BJ (cell line): ENCODE measurements around the gene KIAA1328. TPM values are rescaled to one million over a fixed set of nuclear protein-coding genes. Genes with fewer than 3 reads are reported as not detected.

ENCODE experiments used
- CTCF ChIA-PET: fragments of 350-600 bp; formaldehyde crosslinking; extraction: SDS; loops from one replicate; lab custom pipeline; 2021; ENCODE audit warnings: antibody characterized with exemption, inconsistent platforms; lab: Yijun Ruan, JAX
- POLR2A ChIA-PET: fragments of 300-600 bp; sonication (Branson Sonifier 250); formaldehyde crosslinking; extraction: SDS; loops from one replicate; lab custom pipeline; 2021; ENCODE audit warnings: antibody characterized with exemption; lab: Charles Lee
- DNase-seq: peaks from one replicate; pipeline ENCODE4 v3.0.0-alpha.2; 2011; ENCODE audit warnings: low read depth
- H3K27me3 ChIP-seq: 2 replicates; pipeline ENCODE4 v1.6.0; 2011; ENCODE audit warnings: low read length; ENCODE audit not compliant: control insufficient read depth, insufficient read depth
- H3K36me3 ChIP-seq: 2 replicates; pipeline ENCODE4 v1.5.1; 2011; ENCODE audit warnings: low read length; ENCODE audit not compliant: control insufficient read depth, insufficient read depth
- H3K4me3 ChIP-seq: 2 replicates; pipeline ENCODE4 v1.5.1; 2011; ENCODE audit warnings: low read depth, mild to moderate bottlenecking, control low read depth, low read length
- CTCF ChIP-seq: IDR thresholded peaks from 2 replicates; pipeline ENCODE4 v1.5.1; 2011; ENCODE audit warnings: low read depth, mild to moderate bottlenecking, control low read depth, inconsistent platforms, low read length, moderate library complexity; ENCODE audit not compliant: insufficient read depth
- polyA plus RNA-seq: library from polyadenylated mRNA; depleted of rRNA; stranded (reverse); fragments of >200 nt; gene quantifications from 2 replicates; pipeline ENCODE4 v1.2.3, GENCODE V29; 2011

KIAA1328 gene
- polyA plus RNA-seq, 1 experiment = 2.2 TPM

GRCh38 chr18:36885981-36886380, 57.1 kb downstream of the KIAA1328 start:
- H3K27me3 ChIP-seq = no peaks in the 10 kb centered on the region
- no peak for TF ChIP-seq CTCF
- no peak overlapping the region for H3K4me3 ChIP-seq
- ChIA-PET POLR2A (no interaction called here), CTCF (interaction anchor here (0.6 kb wide), 1 partner anchor 53 kb away, joined by 3 read pairs; no protein-coding TSS in a partner anchor)
- no peaks in the 10 kb centered on the region for H3K36me3 ChIP-seq
- DNase-seq = no peak

- CTCF ChIA-PET = no interaction called here
- H3K36me3 ChIP-seq = no peaks in the 10 kb centered on the region
- DNase-seq = no peak
- H3K27me3 ChIP-seq = no peaks in the 10 kb centered on the region
- no peak for TF ChIP-seq CTCF
- no peak overlapping the region for H3K4me3 ChIP-seq
- POLR2A ChIA-PET = no interaction called here
Observed at GRCh38 chr18:36887114-36887513, 58.2 kb downstream of the KIAA1328 start.

GRCh38 chr18:36887864-36888263, 58.9 kb downstream of the KIAA1328 start:
- POLR2A ChIA-PET = no interaction called here
- no peak for DNase-seq
- no peak for TF ChIP-seq CTCF
- Histone ChIP-seq H3K36me3 (no peaks in the 10 kb centered on the region), H3K27me3 (no peaks in the 10 kb centered on the region), H3K4me3 (no peak overlapping the region)
- CTCF ChIA-PET = no interaction called here

DNA sequence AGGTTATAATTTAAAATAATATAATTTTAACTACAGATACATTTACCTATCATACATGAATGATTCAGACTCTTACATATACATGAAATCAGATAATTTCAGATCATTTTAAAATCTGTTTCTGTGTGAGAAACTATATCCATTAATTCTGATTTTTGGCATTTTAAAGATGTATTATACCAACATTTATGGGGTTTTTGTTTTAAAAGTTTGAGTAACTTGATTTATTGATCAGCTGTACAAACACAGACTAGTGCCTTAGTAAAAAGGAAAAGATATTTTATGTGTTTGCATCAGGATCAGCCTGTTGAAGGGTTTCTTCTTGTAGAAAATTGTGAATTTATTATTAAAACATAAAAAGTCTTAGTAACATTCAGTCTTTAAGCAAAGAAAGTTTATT, 59.9 kb downstream of the KIAA1328 start:
- DNase-seq = no peak
- Histone ChIP-seq H3K36me3 (no peaks in the 10 kb centered on the region), H3K27me3 (no peaks in the 10 kb centered on the region), H3K4me3 (no peak overlapping the region)
- ChIA-PET POLR2A (no interaction called here), CTCF (no interaction called here)
- TF ChIP-seq CTCF = no peak

DNA sequence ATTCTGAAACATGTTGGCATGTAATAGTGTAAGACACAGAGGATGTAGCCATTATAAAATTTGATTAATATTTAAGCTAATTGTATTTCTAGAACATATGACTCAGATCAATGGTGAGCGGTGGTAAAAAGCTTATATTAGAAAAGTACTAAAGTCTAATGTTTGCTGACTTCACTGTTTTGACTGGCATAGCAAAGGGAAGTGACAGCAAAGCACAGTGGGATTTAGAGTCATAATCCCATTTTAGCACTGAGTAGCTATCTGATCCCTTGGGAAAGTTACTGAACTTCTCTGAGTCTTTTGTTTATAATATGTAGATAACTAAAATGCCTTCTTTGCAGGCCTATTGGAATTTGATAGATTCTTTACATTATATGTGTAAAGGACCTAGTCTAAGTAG, 60.4 kb downstream of the KIAA1328 start:
- CTCF ChIA-PET = no interaction called here

More for the DNA sequence above, 60.4 kb downstream of the KIAA1328 start:
- DNase-seq = no peak
- Histone ChIP-seq H3K27me3 (no peaks in the 10 kb centered on the region), H3K36me3 (no peaks in the 10 kb centered on the region), H3K4me3 (no peak overlapping the region)
- POLR2A ChIA-PET = no interaction called here
- no peak for TF ChIP-seq CTCF
